ENCODE measurements around the gene OR13H1. TPM values are rescaled to one million over a fixed set of nuclear protein-coding genes. Genes with fewer than 3 reads are reported as not detected.

Gene OR13H1
- total and polyA plus RNA-seq, 9 of the 15 experiments (the other 6 are each of a cell fraction or from before 2014, with no cell fraction given) = not detected

DNA sequence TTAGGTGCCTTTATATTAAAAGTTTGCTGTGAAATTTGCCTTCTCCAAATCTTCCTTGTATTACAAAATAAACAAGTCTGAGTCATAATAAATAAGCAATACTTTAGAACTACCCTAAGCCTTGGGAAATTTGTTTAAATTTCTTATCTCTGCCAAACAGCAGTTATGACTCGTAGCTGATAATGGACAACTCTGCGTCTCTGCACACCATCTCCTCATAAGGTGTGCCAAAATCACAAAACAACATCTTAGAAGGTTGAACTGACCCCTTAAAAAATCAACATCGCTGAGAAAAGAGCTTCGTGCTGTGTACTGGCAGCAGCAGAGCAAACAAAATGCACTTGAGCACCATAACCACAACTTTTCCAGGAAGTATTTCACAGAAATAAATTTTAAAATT is 22.0 kb downstream of the OR13H1 start (continued):
- TF ChIP-seq IFI16 (CRISPR knock-in tag; IDR thresholded peaks at IDR 0.05) (no peak), MEIS2 (IDR thresholded peaks at IDR 0.05; ENCODE audit: partially characterized antibody) (peak; percentile 36), CBFA2T3 (IDR thresholded peaks at IDR 0.05) (peak; percentile 92), SUPT5H (IDR thresholded peaks at IDR 0.05) (no peak), ILF3 (IDR thresholded peaks at IDR 0.05; ENCODE audit: borderline replicate concordance) (0 out of 2 replicates have a peak, but pooled peaks have one; percentile 21), ESRRA (IDR thresholded peaks at IDR 0.05; ENCODE audit: borderline replicate concordance, low read depth) (peak; percentile 31; the same call in 1 of the 2 replicates), ATF7 (IDR thresholded peaks at IDR 0.05) (peak; percentile 39; the same call in 1 of the 2 replicates), NFIC (IDR thresholded peaks at IDR 0.05) (peak; percentile 71), BMI1 (IDR thresholded peaks at IDR 0.05; ENCODE audit: low read length) (no peak), NCOA2 (IDR thresholded peaks at IDR 0.05; ENCODE audit: partially characterized antibody in 2 of 2) (no peak), MTA1 (IDR thresholded peaks at IDR 0.05; ENCODE audit: borderline replicate concordance) (peak; percentile 66; the same call in 1 of the 2 replicates), FOXA1 (IDR thresholded peaks at IDR 0.05; ENCODE audit: borderline replicate concordance) (0 out of 2 replicates have a peak, but pooled peaks have one; percentile 16), FOXJ2 (tag; IDR thresholded peaks at IDR 0.05) (peak; percentile 83), EP300 (IDR thresholded peaks at IDR 0.05; ENCODE audit: low read length) (peak; percentile 92), NFE2 (IDR thresholded peaks at IDR 0.05; ENCODE audit: low read depth) (peak; percentile 25; the same call in 1 of the 2 replicates), JUND (IDR thresholded peaks at IDR 0.05; ENCODE audit: borderline replicate concordance, low read depth, low read length) (peak; percentile 89; the same call in 1 of the 2 replicates), JUND (tag; IDR thresholded peaks at IDR 0.05; ENCODE audit: borderline replicate concordance, low read depth, low read length) (peak; percentile 84; the same call in 2 of the 3 replicates), BHLHE40 (IDR thresholded peaks at IDR 0.05; ENCODE audit: low read length) (peak; percentile 59; the same call in 1 of the 2 replicates), BRD9 (IDR thresholded peaks at IDR 0.05; ENCODE audit: low read depth, partially characterized antibody) (peak; percentile 49), POLR2H (tag; IDR thresholded peaks at IDR 0.05; ENCODE audit: low read depth) (no peak), PRPF4 (IDR thresholded peaks at IDR 0.05; ENCODE audit: insufficient read depth, low read depth, low read length, poor library complexity, severe bottlenecking) (no peak), SMARCE1 (IDR thresholded peaks at IDR 0.05) (peak; percentile 97), ELF4 (CRISPR knock-in tag; IDR thresholded peaks at IDR 0.05) (no peak), LEF1 (IDR thresholded peaks at IDR 0.05) (peak; percentile 51; the same call in 1 of the 2 replicates), FOSL1 (tag; conservative IDR thresholded peaks at IDR 0.05) (peak; percentile 97), SRF (CRISPR knock-in tag; IDR thresholded peaks at IDR 0.05) (peak in 1 of 2 experiments; percentile 89; a peak in 2 of 4 replicates), CBFB (CRISPR knock-in tag; IDR thresholded peaks at IDR 0.05) (no peak), SMARCB1 (IDR thresholded peaks at IDR 0.05; ENCODE audit: insufficient read length, low read depth) (no peak)

All from K562 (cell line).